PC-9 (cell line): ENCODE results near the gene GLRX3.

ENCODE experiments used
- EZH2 ChIP-seq: fragments of 200-600 bp; sonication (generic); IDR thresholded peaks from 2 replicates; pipeline ENCODE4 v1.8.0; 2017; ENCODE audit warnings: antibody characterized with exemption, low read depth
- TF ChIP-seq, protein P1 (sequence below): fragments of 200-600 bp; sonication (generic); conservative IDR thresholded peaks from 2 replicates; pipeline ENCODE4 v1.6.1; 2017; ENCODE audit warnings: mixed run types, antibody characterized with exemption, mild to moderate bottlenecking, moderate library complexity

- TF ChIP-seq, protein P1, sequence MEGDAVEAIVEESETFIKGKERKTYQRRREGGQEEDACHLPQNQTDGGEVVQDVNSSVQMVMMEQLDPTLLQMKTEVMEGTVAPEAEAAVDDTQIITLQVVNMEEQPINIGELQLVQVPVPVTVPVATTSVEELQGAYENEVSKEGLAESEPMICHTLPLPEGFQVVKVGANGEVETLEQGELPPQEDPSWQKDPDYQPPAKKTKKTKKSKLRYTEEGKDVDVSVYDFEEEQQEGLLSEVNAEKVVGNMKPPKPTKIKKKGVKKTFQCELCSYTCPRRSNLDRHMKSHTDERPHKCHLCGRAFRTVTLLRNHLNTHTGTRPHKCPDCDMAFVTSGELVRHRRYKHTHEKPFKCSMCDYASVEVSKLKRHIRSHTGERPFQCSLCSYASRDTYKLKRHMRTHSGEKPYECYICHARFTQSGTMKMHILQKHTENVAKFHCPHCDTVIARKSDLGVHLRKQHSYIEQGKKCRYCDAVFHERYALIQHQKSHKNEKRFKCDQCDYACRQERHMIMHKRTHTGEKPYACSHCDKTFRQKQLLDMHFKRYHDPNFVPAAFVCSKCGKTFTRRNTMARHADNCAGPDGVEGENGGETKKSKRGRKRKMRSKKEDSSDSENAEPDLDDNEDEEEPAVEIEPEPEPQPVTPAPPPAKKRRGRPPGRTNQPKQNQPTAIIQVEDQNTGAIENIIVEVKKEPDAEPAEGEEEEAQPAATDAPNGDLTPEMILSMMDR = no peak
- TF ChIP-seq EZH2 = no peak
Measured at GRCh38 chr10:130128922-130129321, 7.3 kb upstream of the GLRX3 start.
